ENCODE measurements around the gene AR. TPM values are rescaled to one million over a fixed set of nuclear protein-coding genes. Genes with fewer than 3 reads are reported as not detected.

AR gene
- total RNA-seq, 6 experiments from 2014 or later, result 12.2 to 18.2 (median 15.5) TPM

DNA sequence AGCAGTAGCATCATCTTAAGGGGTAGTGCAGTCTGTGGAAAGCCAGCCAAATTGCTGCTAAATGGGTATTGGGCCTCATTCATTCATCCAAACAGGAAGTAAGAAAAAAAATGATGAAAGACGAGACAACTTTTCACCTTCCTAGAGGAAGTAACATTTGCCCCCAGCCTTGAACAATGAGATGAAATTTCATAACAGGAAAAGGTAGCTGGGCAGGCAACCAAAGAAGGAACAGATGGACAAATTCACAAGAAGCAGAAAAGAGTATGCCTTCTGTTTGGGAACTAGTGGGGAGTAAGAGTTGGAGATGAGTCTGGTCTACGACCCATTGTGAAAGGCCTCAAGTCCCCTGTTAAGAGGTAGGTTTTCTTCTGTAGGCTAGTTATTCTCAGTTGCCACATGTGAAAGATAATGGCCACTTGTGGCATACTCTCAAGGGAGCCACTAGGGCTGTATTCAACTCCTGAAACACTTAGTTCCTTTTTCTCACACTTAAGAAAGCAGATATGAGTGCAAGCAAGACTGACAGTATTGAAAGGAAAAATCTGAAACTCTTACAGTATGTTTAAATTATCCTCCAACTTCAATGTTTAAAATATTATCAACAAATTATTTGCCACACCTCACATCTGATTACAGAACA lies 190.4 kb downstream of the AR start:
- Mint-ChIP-seq H3K9me3 (no peaks in the 10 kb centered on the region), H3K36me3 (ENCODE audit: low read depth) (no peaks in the 10 kb centered on the region), H3K27me3 (ENCODE audit: insufficient read depth) (peaks cover 5% of the 10 kb centered on the region), H3K4me3 (no peak overlapping the region), H3K27ac (no peak overlapping the region), H3K4me1 (ENCODE audit: low read depth) (no peaks in the 10 kb centered on the region)
- no peak for DNase-seq
- TF ChIP-seq, protein P1, sequence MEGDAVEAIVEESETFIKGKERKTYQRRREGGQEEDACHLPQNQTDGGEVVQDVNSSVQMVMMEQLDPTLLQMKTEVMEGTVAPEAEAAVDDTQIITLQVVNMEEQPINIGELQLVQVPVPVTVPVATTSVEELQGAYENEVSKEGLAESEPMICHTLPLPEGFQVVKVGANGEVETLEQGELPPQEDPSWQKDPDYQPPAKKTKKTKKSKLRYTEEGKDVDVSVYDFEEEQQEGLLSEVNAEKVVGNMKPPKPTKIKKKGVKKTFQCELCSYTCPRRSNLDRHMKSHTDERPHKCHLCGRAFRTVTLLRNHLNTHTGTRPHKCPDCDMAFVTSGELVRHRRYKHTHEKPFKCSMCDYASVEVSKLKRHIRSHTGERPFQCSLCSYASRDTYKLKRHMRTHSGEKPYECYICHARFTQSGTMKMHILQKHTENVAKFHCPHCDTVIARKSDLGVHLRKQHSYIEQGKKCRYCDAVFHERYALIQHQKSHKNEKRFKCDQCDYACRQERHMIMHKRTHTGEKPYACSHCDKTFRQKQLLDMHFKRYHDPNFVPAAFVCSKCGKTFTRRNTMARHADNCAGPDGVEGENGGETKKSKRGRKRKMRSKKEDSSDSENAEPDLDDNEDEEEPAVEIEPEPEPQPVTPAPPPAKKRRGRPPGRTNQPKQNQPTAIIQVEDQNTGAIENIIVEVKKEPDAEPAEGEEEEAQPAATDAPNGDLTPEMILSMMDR (IDR thresholded peaks at IDR 0.05), result no peak

DNA sequence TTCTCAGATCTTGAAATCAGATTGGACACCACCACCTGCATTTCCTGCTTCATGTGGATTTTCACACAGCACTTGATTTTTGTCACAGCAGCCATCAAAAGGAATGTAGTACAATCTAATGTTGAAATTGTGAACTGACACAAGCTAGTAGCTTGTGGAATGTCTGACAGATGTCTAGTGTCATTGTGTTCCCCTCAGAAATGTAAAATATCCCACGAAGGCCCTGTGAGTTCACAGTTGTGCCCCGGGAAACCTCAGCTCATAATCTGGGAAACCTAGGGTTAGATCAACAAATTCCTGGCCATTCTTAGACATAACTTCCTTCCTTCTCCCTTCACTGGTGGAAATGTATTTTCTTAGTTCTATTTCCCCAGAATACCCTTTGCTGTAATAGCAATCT lies 205.7 kb downstream of the AR start:
- no peaks in the 10 kb centered on the region for H3K36me3 Mint-ChIP-seq (ENCODE audit: low read depth)
- H3K27ac Mint-ChIP-seq, result no peak overlapping the region
- H3K4me1 Mint-ChIP-seq (ENCODE audit: low read depth), result no peaks in the 10 kb centered on the region
- H3K27me3 Mint-ChIP-seq (ENCODE audit: insufficient read depth), result peaks cover 3% of the 10 kb centered on the region
- no peak overlapping the region for H3K4me3 Mint-ChIP-seq
- TF ChIP-seq, protein P1 (IDR thresholded peaks at IDR 0.05), result no peak
- H3K9me3 Mint-ChIP-seq, result no peaks in the 10 kb centered on the region
- DNase-seq, result no peak

DNA sequence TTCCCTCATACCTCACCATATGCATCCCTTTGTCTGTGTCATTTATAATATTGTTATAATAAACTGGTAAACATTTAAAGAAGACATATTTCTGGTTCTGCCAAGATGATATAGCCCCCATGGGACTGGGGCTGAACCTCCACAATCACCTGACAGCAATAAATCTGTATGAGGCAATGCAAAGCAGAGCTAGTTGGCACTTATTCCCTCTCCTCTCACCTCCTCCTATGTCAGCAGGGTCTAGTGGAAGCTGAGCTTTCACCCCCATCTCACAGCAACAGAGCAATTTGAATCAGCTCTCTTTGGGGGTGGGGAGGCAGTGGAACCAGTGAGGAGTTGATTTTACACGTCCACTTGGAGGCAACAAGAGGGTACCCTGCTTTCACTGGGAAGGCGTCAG lies 206.9 kb downstream of the AR start:
- DNase-seq, result no peak
- TF ChIP-seq, protein P1 (IDR thresholded peaks at IDR 0.05), result no peak
- Mint-ChIP-seq H3K36me3 (ENCODE audit: low read depth) (no peaks in the 10 kb centered on the region), H3K4me3 (no peak overlapping the region), H3K27ac (no peak overlapping the region), H3K27me3 (ENCODE audit: insufficient read depth) (no peaks in the 10 kb centered on the region), H3K9me3 (no peaks in the 10 kb centered on the region), H3K4me1 (ENCODE audit: low read depth) (no peaks in the 10 kb centered on the region)

DNA sequence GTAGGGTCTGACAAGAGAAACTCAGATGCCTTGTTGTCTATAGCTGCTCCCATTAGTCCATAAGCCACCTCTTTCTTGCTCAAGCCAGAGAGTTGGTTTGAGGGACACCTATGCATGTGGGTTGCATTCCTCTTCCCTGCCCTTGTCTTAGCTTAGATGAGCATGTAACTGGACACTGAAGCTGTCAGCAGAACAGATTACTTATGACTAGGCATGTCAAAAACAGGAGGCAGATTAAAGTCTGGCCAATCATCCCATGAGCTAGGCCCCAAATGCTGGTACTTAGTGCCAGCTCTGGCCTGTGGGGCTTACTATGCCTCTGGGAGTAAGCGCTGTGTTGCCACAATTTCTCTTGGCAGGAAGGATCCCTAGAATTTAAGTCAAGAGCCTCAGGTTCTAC lies 215.2 kb downstream of the AR start:
- Mint-ChIP-seq H3K36me3 (ENCODE audit: low read depth) (no peaks in the 10 kb centered on the region), H3K27me3 (ENCODE audit: insufficient read depth) (peaks cover 2% of the 10 kb centered on the region), H3K9me3 (no peaks in the 10 kb centered on the region), H3K27ac (no peak overlapping the region), H3K4me1 (ENCODE audit: low read depth) (peaks cover 14% of the 10 kb centered on the region), H3K4me3 (no peak overlapping the region)
- TF ChIP-seq, protein P1 (IDR thresholded peaks at IDR 0.05), result no peak
- DNase-seq, result no peak

DNA sequence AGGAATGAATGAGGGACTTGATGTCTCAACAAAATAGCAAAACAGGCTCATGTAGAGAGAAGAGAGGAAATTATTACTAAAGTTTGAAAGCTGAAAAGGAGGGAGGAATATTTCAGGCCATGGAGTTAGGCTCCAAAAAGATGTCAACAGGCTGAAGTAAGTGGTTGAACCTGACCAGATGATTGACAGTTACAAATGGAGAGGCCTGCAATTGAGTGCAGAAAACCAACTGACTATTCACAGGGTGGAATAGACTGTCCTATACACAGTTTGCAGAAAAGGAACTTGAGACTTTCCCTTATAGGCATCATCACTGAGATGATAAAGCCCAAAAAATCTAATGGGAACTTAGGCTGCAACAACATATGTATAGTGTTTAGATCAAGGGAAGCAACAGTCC lies 233.3 kb downstream of the AR start:
- DNase-seq, result no peak
- peaks cover 11% of the 10 kb centered on the region for H3K9me3 Mint-ChIP-seq
- H3K27ac Mint-ChIP-seq, result no peak overlapping the region
- H3K36me3 Mint-ChIP-seq (ENCODE audit: low read depth), result no peaks in the 10 kb centered on the region
- no peaks in the 10 kb centered on the region; the same call in 1 of the 2 replicates for H3K27me3 Mint-ChIP-seq (ENCODE audit: insufficient read depth)
- H3K4me3 Mint-ChIP-seq, result no peak overlapping the region
- TF ChIP-seq, protein P1 (IDR thresholded peaks at IDR 0.05), result no peak
- peaks cover 28% of the 10 kb centered on the region for H3K4me1 Mint-ChIP-seq (ENCODE audit: low read depth)

Measured in HFFc6 (cell line).